ENCODE results near the gene VRTN.

VRTN gene

GRCh38 chr14:74405663-74406062, 57.4 kb downstream of the VRTN start:
- intact Hi-C loops (cut with DNase I; ENCODE audit: low total_unique reads) = no loop called here
- peak in 1 of 2 donors; percentile 60 for DNase-seq
- peaks cover 0 to 65% of the 10 kb centered on the region in 2 donors for H3K27me3 ChIP-seq
- H3K27ac ChIP-seq = no peak overlapping the region
- H3K36me3 ChIP-seq = no peaks in the 10 kb centered on the region
- TF ChIP-seq, protein P1, sequence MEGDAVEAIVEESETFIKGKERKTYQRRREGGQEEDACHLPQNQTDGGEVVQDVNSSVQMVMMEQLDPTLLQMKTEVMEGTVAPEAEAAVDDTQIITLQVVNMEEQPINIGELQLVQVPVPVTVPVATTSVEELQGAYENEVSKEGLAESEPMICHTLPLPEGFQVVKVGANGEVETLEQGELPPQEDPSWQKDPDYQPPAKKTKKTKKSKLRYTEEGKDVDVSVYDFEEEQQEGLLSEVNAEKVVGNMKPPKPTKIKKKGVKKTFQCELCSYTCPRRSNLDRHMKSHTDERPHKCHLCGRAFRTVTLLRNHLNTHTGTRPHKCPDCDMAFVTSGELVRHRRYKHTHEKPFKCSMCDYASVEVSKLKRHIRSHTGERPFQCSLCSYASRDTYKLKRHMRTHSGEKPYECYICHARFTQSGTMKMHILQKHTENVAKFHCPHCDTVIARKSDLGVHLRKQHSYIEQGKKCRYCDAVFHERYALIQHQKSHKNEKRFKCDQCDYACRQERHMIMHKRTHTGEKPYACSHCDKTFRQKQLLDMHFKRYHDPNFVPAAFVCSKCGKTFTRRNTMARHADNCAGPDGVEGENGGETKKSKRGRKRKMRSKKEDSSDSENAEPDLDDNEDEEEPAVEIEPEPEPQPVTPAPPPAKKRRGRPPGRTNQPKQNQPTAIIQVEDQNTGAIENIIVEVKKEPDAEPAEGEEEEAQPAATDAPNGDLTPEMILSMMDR (IDR thresholded peaks at IDR 0.05) = no peak
- H3K9me3 ChIP-seq = no peaks in the 10 kb centered on the region
- H3K4me1 ChIP-seq = peaks cover 0 to 15% (median 10%) of the 10 kb centered on the region in 4 donors
- H3K4me3 ChIP-seq = no peak overlapping the region

DNA sequence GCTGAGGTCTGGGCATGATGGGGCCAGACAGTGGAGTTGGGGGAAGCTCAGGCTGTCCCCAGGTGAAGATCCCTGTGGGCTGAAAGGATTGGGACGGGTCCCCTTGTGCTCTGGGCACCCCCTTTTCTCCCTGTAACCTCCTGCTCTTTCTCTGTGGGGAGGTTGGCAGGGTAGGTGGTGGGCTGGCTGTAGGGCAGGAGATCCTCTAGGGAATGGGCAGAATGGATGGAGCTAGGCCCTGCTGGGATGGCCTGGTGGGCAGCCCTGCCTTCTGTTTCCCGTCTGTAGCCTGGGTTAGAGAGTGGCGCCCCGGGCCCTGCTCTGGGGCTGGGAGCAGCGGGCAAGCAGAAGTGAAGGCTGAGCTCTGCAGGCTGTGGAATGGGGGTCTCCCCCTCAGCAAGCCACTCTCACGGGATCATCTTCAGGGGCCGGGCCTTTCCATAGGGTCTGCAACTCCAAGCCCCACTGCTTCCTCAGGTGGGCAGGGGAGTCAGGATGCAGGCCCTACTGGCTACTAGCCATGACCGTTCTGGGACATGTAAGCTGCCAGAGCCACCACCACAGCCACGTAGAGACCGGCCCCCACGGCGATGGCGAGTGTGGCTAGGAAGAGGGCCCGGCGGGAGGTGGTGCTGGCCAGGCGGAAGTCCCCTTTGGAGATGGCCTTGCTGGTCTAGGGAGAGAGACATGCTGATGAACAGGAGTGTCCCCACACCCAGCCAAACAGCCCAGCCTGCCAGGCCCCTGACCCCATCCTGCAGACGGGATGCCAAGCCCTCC, 58.9 kb downstream of the VRTN start:
- Histone ChIP-seq H3K4me3 (no peak overlapping the region), H3K27me3 (peaks cover 0 to 73% of the 10 kb centered on the region in 2 donors), H3K27ac (no peak overlapping the region), H3K4me1 (peaks cover 0 to 2% (median 0%) of the 10 kb centered on the region in 4 donors), H3K9me3 (no peaks in the 10 kb centered on the region), H3K36me3 (no peaks in the 10 kb centered on the region)
- intact Hi-C loops (cut with DNase I; ENCODE audit: low total_unique reads) = no loop called here
- peak in 1 of 2 donors; percentile 42 for DNase-seq
- TF ChIP-seq, protein P1 (IDR thresholded peaks at IDR 0.05) = no peak

- Histone ChIP-seq H3K36me3 (no peaks in the 10 kb centered on the region), H3K9me3 (no peaks in the 10 kb centered on the region), H3K4me1 (no peaks in the 10 kb centered on the region), H3K27ac (no peak overlapping the region), H3K27me3 (peaks cover 0 to 73% of the 10 kb centered on the region in 2 donors), H3K4me3 (no peak overlapping the region)
- intact Hi-C loops (cut with DNase I; ENCODE audit: low total_unique reads) = no loop called here
- no peak for DNase-seq
- TF ChIP-seq, protein P1 (IDR thresholded peaks at IDR 0.05) = no peak
Measured at GRCh38 chr14:74407801-74408154, 59.5 kb downstream of the VRTN start.

DNA sequence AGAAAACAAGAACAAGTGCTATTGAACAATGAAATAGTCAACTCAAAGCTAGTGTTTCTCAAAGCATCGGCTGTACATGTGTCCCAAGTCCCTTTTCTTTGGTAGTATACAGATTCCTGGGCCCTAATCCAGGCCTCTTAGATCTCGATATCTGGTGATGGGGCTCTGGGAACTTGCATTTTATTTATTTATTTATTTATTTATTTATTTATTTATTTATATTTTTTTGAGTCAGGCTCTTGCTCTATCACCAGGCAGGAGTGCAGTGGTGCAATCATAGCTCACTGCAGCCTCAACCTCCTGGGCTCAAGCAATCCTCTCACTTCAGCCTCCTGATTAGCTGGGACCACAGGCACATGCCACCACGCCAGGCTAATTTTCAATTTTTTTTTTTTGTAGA, 60.6 kb downstream of the VRTN start:
- TF ChIP-seq, protein P1 (IDR thresholded peaks at IDR 0.05) = no peak
- H3K4me3 ChIP-seq = no peak overlapping the region
- no peaks in the 10 kb centered on the region for H3K9me3 ChIP-seq
- H3K36me3 ChIP-seq = no peaks in the 10 kb centered on the region
- DNase-seq = no peak
- no peak overlapping the region for H3K27ac ChIP-seq
- intact Hi-C loops (cut with DNase I; ENCODE audit: low total_unique reads) = no loop called here
- peaks cover 0 to 66% of the 10 kb centered on the region in 2 donors for H3K27me3 ChIP-seq
- H3K4me1 ChIP-seq = no peaks in the 10 kb centered on the region

GRCh38 chr14:74409441-74409840, 61.2 kb downstream of the VRTN start:
- peaks cover 0 to 63% of the 10 kb centered on the region in 2 donors for H3K27me3 ChIP-seq
- TF ChIP-seq, protein P1 (IDR thresholded peaks at IDR 0.05) = no peak
- no peaks in the 10 kb centered on the region for H3K36me3 ChIP-seq
- H3K9me3 ChIP-seq = no peaks in the 10 kb centered on the region
- H3K4me1 ChIP-seq = no peaks in the 10 kb centered on the region
- peak in 1 of 2 donors; percentile 47 for DNase-seq
- H3K27ac ChIP-seq = no peak overlapping the region
- intact Hi-C loops (cut with DNase I; ENCODE audit: low total_unique reads) = no loop called here
- no peak overlapping the region for H3K4me3 ChIP-seq
